A673 (cell line): Measurements from ENCODE around the gene ENTHD1. TPM values are rescaled to one million over a fixed set of nuclear protein-coding genes. Genes with fewer than 3 reads are reported as not detected.

Experiments
- BruUV-seq: library from RNA; stranded (reverse); fragments of 400-500 nt; replicated peaks from 2 replicates; lab custom pipeline; 2021; lab: Mats Ljungman, UMichigan
- CTCF ChIA-PET: fragments of 300-600 bp; sonication (Branson Sonifier 250); formaldehyde crosslinking; loops from one replicate; lab custom pipeline; 2022; ENCODE audit warnings: antibody characterized with exemption; lab: Charles Lee
- POLR2A ChIA-PET: fragments of 300-600 bp; sonication (Branson Sonifier 250); formaldehyde crosslinking; loops from one replicate; lab custom pipeline; 2022; ENCODE audit warnings: antibody characterized with exemption; ENCODE audit not compliant: low non-redundant PET; lab: Charles Lee
- DNase-seq: peaks from one replicate; pipeline ENCODE4 v3.0.0-alpha.2; 2015; ENCODE audit warnings: low spot score
- H3K27ac ChIP-seq: fragments of 200-600 bp; sonication (generic); 2 replicates; pipeline ENCODE4 v1.5.1; 2016; ENCODE audit warnings: mixed run types, low read depth, mild to moderate bottlenecking, mixed read lengths, antibody characterized with exemption, low read length; ENCODE audit not compliant: poor library complexity, severe bottlenecking
- H3K27me3 ChIP-seq: fragments of 200-600 bp; sonication (generic); replicated peaks from 2 replicates; pipeline ENCODE4 v1.6.1; 2017; ENCODE audit warnings: mixed run types, low read depth, mild to moderate bottlenecking, mixed read lengths, antibody characterized with exemption, low read length; ENCODE audit not compliant: insufficient read depth, poor library complexity
- H3K36me3 ChIP-seq: fragments of 200-600 bp; sonication (generic); 2 replicates; pipeline ENCODE4 v1.6.1; 2016; ENCODE audit warnings: mixed run types, mild to moderate bottlenecking, mixed read lengths, antibody characterized with exemption, low read length; ENCODE audit not compliant: insufficient read depth, poor library complexity, severe bottlenecking
- H3K4me1 ChIP-seq: fragments of 200-600 bp; sonication (generic); 2 replicates; pipeline ENCODE4 v1.6.1; 2017; ENCODE audit warnings: mixed run types, mild to moderate bottlenecking, mixed read lengths, antibody characterized with exemption, low read length; ENCODE audit not compliant: insufficient read depth, poor library complexity, severe bottlenecking
- H3K4me3 ChIP-seq: fragments of 200-600 bp; sonication (generic); 2 replicates; pipeline ENCODE4 v1.5.1; 2016; ENCODE audit warnings: low read depth, mixed run types, mild to moderate bottlenecking, mixed read lengths, low read length; ENCODE audit not compliant: poor library complexity, severe bottlenecking
- H3K9me3 ChIP-seq: fragments of 200-600 bp; sonication (generic); 2 replicates; pipeline ENCODE4 v1.6.1; 2016; ENCODE audit warnings: mixed run types, low read depth, mild to moderate bottlenecking, mixed read lengths, antibody characterized with exemption, low read length; ENCODE audit not compliant: poor library complexity, severe bottlenecking
- EZH2 ChIP-seq: fragments of 200-600 bp; sonication (generic); IDR thresholded peaks from 2 replicates; pipeline ENCODE4 v1.6.1; 2017; ENCODE audit warnings: borderline replicate concordance, low read depth, mild to moderate bottlenecking, mixed read lengths, antibody characterized with exemption, low read length; ENCODE audit not compliant: poor library complexity, severe bottlenecking
- intact Hi-C: fragments of 100-400 bp; cut with micrococcal nuclease; formaldehyde crosslinking; loops from one replicate; pipeline ENCODE4 v1.10.0; 2022; ENCODE audit not compliant: unreplicated experiment
- total RNA-seq: library from RNA; stranded (reverse); gene quantifications from 2 replicates; pipeline ENCODE4 v1.2.3, GENCODE V29; 2021
- TF ChIP-seq, protein P1 (sequence below): fragments of 300-800, 200-600 bp; sonication (generic); conservative IDR thresholded peaks from 2 replicates; pipeline ENCODE4 v1.5.1; 2017; ENCODE audit warnings: low read depth, mild to moderate bottlenecking, antibody characterized with exemption, low read length, moderate library complexity, mixed read lengths

Gene ENTHD1
- total RNA-seq, 1 experiment from 2014 or later = not detected

DNA sequence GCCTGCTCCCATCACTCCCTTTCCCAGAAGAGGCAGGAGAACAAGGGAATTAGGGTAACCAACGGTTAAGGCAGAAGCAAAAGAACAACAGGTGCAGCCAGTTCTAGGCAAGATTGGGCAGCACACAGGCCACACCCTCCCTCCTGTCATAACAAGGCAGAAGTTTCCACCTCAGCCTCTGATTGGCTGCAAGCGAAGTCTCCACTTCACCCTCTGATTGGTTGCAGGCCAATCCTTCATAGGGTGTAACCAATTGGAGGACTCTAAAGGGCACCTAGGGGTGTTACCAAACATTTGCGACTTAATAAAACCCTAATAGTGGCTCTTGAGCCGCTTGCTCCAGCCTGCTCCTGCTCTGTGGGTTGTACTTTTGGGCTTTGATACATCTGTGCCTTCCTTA lies 169.2 kb downstream of the ENTHD1 start:
- H3K4me1 ChIP-seq = no peaks in the 10 kb centered on the region
- intact Hi-C loops = no loop called here
- peak; percentile 21 for DNase-seq
- no peak overlapping the region for H3K27ac ChIP-seq
- ChIA-PET CTCF (no interaction called here), POLR2A (no interaction called here)
- no peaks in the 10 kb centered on the region for H3K9me3 ChIP-seq
- no peaks in the 10 kb centered on the region for H3K36me3 ChIP-seq
- no peak for TF ChIP-seq EZH2
- TF ChIP-seq, protein P1, sequence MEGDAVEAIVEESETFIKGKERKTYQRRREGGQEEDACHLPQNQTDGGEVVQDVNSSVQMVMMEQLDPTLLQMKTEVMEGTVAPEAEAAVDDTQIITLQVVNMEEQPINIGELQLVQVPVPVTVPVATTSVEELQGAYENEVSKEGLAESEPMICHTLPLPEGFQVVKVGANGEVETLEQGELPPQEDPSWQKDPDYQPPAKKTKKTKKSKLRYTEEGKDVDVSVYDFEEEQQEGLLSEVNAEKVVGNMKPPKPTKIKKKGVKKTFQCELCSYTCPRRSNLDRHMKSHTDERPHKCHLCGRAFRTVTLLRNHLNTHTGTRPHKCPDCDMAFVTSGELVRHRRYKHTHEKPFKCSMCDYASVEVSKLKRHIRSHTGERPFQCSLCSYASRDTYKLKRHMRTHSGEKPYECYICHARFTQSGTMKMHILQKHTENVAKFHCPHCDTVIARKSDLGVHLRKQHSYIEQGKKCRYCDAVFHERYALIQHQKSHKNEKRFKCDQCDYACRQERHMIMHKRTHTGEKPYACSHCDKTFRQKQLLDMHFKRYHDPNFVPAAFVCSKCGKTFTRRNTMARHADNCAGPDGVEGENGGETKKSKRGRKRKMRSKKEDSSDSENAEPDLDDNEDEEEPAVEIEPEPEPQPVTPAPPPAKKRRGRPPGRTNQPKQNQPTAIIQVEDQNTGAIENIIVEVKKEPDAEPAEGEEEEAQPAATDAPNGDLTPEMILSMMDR = no peak
- H3K27me3 ChIP-seq = no peaks in the 10 kb centered on the region
- H3K4me3 ChIP-seq = no peak overlapping the region
- BruUV-seq = no TSS peak

DNA sequence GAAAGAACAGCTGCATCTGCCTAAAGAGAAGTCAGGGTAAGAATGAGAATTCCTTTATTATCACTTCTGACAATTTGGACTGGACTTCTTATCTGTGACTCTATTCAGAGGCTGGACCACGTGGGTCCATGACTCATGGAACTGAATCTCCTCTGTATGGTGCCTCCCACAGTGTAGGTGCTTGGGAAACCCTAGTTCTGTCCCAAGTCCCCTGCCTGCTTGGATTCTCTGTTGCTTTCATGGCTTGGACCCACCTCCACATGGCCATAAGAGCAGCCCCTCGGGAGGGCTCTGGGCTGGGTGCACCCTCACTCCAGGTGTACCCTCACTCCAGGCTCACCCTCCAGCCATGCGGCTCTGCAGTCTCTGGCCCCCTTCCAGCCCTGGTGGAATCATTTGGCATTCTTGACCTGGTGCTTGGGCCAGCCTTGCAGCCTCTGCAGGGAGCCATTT lies 169.6 kb downstream of the ENTHD1 start:
- intact Hi-C loops = no loop called here
- H3K36me3 ChIP-seq = no peaks in the 10 kb centered on the region
- BruUV-seq = no TSS peak
- H3K4me1 ChIP-seq = no peaks in the 10 kb centered on the region
- no peak overlapping the region for H3K27ac ChIP-seq
- no peak overlapping the region for H3K4me3 ChIP-seq
- peak; percentile 21 for DNase-seq
- CTCF ChIA-PET = no interaction called here
- POLR2A ChIA-PET = no interaction called here
- H3K9me3 ChIP-seq = no peaks in the 10 kb centered on the region
- no peak for TF ChIP-seq EZH2
- TF ChIP-seq, protein P1 = no peak
- H3K27me3 ChIP-seq = no peaks in the 10 kb centered on the region

DNA sequence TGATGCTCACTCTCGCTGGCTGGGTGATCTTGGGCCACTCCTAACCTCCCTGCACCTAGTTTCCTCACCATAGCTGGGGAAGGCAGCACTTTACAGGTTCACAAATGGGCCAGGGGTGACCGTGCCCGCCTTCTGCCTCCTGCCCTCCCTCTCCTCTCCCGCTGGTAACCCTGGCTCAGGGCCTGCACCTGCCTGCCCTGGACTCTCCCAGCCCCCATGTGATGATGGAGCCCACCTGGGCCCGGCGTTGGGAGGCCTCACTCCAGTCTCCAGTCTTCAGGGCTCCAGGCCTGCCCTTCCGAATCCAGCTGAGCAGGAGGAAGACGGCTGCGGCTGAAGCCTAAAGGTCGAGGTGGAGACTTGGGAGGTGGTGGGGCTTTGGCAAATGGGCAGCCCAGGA lies 170.1 kb downstream of the ENTHD1 start:
- Histone ChIP-seq H3K27ac (no peak overlapping the region), H3K27me3 (no peaks in the 10 kb centered on the region), H3K4me3 (no peak overlapping the region), H3K4me1 (no peaks in the 10 kb centered on the region), H3K9me3 (no peaks in the 10 kb centered on the region), H3K36me3 (no peaks in the 10 kb centered on the region)
- ChIA-PET POLR2A (no interaction called here), CTCF (no interaction called here)
- TF ChIP-seq, protein P1 = no peak
- no peak for TF ChIP-seq EZH2
- intact Hi-C loops = no loop called here
- DNase-seq = no peak
- BruUV-seq = no TSS peak
